ENCODE results near the gene TBX18.

DNA sequence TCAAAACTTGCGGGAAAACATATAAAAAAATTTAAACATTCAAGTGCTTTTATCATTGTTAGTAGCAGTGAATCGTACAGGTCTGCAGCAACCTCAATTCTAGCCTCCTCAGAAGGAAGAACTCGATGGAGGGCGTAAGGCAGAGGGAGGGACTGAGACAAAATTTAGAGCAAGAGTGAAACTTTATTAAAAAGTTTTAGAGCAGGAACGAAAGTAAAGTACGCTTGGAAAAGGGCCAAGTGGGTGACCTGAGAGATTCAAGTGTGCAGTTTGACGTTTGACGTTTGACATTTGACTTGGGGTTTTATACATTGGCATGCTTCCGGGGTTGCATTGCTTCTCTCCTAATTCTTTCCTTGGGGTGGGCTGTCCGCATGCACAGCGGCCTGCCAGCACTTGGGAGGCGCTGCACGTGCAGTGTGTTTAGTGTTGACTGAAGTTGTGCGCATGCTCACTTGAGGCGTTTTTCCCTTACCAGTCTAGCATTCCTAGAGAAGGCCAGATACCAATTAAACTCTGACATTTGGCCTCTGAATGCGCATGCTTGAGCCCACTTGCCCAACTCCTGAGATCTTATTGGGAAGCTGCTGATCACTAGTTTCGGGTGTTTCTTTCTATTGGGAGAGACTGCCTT is 82.6 kb downstream of the TBX18 start:
- TF ChIP-seq, protein P1, sequence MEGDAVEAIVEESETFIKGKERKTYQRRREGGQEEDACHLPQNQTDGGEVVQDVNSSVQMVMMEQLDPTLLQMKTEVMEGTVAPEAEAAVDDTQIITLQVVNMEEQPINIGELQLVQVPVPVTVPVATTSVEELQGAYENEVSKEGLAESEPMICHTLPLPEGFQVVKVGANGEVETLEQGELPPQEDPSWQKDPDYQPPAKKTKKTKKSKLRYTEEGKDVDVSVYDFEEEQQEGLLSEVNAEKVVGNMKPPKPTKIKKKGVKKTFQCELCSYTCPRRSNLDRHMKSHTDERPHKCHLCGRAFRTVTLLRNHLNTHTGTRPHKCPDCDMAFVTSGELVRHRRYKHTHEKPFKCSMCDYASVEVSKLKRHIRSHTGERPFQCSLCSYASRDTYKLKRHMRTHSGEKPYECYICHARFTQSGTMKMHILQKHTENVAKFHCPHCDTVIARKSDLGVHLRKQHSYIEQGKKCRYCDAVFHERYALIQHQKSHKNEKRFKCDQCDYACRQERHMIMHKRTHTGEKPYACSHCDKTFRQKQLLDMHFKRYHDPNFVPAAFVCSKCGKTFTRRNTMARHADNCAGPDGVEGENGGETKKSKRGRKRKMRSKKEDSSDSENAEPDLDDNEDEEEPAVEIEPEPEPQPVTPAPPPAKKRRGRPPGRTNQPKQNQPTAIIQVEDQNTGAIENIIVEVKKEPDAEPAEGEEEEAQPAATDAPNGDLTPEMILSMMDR (IDR thresholded peaks at IDR 0.05; ENCODE audit: low read depth, low read length, poor library complexity, severe bottlenecking): no peak
- no peak for TF ChIP-seq EZH2phosphoT487 (IDR thresholded peaks at IDR 0.05; ENCODE audit: borderline replicate concordance, low read length)
